A673 (cell line): Measurements from ENCODE around the gene CLPX.

Source experiments
- CTCF ChIP-seq: fragments of 300-800, 200-600 bp; sonication (generic); conservative IDR thresholded peaks from 2 replicates; pipeline ENCODE4 v1.5.1; 2017; ENCODE audit warnings: low read depth, mild to moderate bottlenecking, antibody characterized with exemption, low read length, moderate library complexity, mixed read lengths
- EZH2 ChIP-seq: fragments of 200-600 bp; sonication (generic); IDR thresholded peaks from 2 replicates; pipeline ENCODE4 v1.6.1; 2017; ENCODE audit warnings: borderline replicate concordance, low read depth, mild to moderate bottlenecking, mixed read lengths, antibody characterized with exemption, low read length; ENCODE audit not compliant: poor library complexity, severe bottlenecking

- TF ChIP-seq CTCF (no peak), EZH2 (no peak)
Measured at GRCh38 chr15:65197337-65197645, 12.1 kb upstream of the CLPX start.
